GM18870 (cell line): ENCODE results near the gene MAP3K5.
A peak's percentile ranks its signal among the peaks of the same experiment; 100 is the strongest.

Experiments used
- ATAC-seq: cut with Tn5 transposase; IDR thresholded peaks from one replicate; pipeline ENCODE4 v1.9.1; 2021; ENCODE audit warnings: moderate library complexity; ENCODE audit not compliant: unreplicated experiment

Gene MAP3K5

DNA sequence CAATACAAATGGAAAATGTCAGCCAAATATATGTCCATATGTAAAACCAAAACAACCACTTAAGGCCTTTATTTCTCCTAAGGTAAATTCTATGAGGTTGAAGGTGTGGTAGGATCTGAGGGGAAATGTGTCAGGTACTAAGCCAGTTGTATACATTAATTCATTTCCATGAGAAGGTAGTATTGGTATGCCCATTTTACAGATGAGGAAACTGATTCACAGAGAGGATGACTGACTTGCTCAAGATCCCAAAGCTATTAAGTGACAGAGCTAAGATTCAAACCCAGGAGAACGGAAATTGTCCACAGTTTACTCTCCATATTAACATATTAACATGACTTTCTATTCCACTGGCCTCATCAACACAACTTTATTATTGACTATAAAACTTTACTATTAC is 177.9 kb downstream of the MAP3K5 start:
- no peak for ATAC-seq

GRCh38 chr6:136613477-136613876 is 178.8 kb downstream of the MAP3K5 start:
- no peak for ATAC-seq

DNA sequence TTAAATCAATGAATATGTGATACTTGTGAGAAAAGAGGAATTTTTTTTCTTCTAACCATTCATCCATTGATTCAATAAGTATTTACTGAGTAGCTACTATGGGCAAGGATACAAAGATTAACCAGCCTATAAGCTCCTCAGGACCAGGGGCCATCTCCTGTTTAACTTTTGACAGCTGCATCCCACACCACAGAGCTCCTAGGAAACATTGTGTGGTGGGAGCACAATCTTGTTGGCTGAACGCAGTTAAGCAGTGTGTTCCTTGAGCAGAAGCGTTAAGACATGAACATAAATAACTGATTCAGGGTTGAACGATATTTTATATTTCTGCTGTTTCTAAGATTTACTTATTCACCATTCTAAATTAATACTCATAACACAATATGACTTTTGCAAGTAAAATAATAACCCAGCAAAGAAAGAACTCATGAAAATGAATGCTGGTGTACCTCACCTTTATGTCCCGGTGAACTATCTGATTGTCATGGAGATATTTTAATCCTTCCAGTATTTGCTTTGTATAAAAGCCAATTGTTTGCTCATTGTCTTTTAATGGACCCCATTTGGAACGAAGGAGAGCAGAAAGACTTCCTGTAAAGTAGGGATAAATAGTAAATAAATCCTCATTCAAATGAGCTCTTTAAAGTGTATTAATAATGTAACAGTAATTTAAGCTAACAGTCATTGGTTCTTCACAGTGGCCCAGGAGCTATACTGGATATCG is 179.4 kb downstream of the MAP3K5 start:
- ATAC-seq = no peak

DNA sequence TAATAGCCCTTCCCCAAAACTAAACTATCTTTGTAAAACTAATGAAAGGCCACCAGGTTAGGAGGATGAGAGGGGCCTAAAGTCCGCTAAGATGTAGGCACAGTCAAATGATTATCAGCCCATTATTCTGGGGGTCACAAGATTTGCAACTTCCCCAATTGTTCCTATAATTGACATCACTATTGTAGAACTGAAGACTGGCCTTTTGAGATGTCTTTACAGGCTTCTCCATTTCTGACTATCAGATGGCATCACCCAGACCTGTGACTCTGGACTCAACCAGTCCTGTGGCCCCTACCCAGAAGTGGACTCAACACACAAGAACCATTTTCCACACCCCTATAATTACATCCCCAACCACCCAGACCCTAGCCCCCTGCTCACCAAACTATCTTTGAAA is 180.5 kb downstream of the MAP3K5 start:
- ATAC-seq = no peak

DNA sequence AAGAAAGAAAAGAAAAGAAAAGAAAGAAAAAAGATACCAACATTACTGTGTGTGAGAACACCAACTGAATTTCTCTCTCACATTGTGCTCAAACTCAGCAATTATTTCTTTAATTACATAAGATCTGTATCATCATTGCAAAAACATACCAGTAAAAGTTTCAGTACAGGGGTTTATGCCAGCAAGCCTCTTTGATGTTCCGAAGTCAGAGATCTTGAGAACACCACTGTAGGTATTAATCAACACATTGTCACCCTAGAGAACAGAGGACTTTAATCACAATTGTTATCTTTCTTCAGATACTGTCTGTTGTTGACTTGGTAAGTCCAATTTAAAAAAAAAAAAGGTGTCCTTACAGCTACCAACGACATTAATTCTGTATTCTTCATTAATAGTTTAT is 181.1 kb downstream of the MAP3K5 start:
- no peak for ATAC-seq

- no peak for ATAC-seq
Observed at GRCh38 chr6:136609873-136610706, 182.2 kb downstream of the MAP3K5 start.

DNA sequence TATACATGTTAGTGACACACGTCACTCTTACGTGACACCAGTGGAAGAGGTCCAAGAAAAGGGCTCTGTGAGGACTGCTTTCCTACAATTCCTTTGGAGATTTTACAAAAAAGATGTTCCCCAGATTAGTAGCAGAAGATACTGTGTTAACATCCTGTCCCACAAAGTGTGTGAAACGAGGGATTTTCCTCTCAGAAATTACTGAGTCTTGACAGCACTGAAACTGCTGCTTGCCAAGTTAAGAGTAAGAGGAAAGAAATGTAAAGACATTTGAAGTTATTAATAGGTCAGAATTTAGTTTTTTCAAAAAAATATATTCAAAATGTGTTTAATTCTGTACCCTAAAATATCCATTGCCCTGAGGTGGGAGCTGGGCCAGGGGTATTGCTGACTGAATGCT is 183.3 kb downstream of the MAP3K5 start:
- no peak for ATAC-seq

DNA sequence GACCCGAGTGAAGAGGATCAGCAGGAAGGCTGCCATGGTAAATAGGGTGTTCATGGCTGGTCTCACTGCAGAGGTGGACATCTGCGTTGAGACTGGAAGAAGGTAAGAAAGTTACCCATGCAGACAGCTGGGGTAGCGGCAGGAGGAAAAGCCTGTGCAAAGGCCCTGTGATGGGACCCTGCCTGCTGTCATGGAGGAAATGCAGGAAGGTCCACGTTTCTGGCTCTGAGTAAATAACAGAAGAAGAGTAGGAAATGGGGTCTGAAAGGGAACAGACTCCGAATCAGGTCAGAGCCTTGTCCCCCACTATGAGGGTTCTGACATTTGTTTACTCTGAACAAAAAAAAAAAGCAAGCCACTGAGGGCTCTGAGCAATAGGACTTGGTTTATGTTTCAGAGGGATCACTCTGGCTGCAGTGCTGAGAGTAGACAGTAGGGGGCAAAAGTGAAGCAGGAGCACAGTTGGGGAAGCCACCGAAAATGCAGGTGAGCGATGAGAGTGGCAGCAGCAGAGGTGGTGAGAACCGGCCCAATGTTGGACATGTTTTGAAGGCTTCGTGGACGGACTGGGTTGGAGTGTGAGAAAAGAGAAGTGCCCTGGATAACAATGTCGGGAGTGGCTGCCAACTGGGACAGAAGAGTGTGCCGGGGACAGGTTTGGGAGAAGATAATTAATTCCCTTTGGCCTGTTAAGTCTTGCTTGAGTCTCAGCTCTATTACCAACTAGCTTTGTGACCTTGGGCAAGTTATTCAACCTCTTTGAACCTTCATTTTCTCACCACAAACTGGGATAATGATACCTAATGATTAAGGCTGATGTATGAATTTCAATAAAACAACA is 184.1 kb downstream of the MAP3K5 start:
- peak; percentile 83 for ATAC-seq

DNA sequence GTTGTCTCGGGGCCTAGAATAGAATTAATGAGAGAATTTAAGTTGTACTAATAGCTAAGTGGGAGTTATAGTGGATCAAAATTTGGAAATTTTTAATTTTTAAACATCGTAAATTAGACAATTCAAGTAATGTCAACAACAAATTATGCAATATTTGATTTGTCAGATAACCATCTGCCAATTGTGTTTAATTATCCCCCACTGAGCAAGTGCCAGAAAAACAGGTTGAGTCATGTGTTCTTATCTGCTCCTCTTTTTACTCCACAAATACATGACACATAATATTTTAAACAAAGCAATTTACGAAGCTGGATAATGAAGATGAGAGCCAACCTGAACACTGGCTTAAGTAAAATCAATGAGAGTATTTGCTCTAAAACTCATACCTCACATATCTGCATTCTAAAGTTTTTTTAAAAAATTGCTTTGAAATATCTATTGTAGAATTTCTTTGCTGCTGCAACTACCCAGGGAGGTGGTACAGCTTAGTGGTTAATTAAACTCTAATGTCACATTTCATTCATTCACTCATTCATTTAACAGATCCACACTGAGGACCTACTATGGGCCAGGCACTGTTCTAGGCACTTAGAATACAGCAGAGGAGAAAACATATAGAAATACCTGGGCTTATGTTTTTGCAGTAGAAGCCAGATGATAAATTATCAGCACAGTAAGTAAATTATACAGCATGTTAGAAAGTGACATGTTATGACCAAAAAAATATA is 184.9 kb downstream of the MAP3K5 start:
- no peak for ATAC-seq

DNA sequence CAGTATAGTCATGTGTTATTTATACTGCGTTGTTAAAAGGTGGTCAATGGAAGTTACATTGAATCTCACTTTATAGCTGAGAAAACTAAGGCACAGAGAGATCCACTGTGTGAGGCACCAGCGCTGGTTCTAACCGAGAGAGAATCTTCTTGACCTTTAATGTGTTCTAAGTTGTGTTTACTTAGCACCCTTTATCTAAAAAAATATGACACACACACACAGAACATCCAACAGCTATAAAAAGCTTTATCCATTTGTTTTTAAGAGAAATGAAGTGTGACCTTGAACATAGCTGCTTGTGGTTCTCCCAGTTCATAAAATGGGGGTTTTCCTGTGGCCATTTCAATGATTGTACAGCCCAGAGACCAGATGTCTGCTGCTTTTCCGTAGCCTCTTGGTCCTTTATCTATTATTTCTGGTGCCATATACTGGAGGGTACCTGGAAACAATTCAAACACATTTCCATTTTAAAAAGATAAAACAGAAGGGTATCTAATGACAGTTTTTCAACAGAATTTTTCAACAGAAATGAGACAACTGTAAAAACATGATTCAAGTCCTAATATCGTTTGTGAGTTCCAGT is 187.3 kb downstream of the MAP3K5 start:
- no peak for ATAC-seq

- no peak for ATAC-seq
Observed at GRCh38 chr6:136604328-136604825, 187.9 kb downstream of the MAP3K5 start.

- ATAC-seq = no peak
Observed at GRCh38 chr6:136600818-136601217, 191.5 kb downstream of the MAP3K5 start.

GRCh38 chr6:136599329-136600011 is 192.8 kb downstream of the MAP3K5 start:
- ATAC-seq = no peak

DNA sequence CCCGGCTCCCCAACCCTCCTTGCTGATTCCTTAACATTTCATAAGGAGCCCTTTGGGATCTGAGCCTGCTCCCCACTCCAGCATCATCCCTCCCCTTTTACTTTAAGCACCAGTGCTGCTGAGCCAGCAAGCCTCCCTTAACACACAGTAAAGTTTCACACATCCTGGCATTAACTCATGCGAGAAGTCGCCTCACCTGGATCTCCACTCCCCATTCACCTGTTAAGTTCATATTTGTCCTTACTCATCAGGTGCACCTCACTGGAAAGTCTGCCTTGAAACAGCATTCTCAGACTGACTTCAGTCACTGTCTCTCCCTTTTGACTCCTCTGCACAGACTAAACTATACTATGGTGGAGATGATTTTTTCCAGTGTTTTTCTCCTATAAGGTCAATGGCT is 194.2 kb downstream of the MAP3K5 start:
- no peak for ATAC-seq

DNA sequence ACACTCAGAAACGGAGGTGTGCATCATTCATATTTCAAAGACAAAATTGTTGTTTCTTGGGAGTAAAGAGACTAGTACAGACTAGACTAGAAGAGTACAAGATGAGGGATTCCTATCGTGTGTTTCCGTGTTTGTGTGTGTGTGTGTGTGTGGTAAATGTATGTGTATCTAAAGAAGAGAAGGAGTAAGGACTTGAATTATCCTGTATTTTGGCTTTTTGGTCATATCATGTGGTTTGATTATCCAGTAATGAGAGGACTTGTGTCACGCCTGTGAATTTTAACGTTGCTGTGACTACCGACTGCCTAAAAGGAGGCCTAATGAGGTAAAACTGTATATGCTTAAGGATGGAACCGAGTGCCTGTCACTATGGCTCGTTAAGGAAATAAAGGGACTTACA is 197.6 kb downstream of the MAP3K5 start:
- no peak for ATAC-seq

- peak; percentile 98 for ATAC-seq
Observed at GRCh38 chr6:136593748-136594490, 198.4 kb downstream of the MAP3K5 start.

GRCh38 chr6:136592930-136593673 is 199.2 kb downstream of the MAP3K5 start:
- ATAC-seq = no peak

- ATAC-seq = no peak
Observed at GRCh38 chr6:136591617-136592016, 200.7 kb downstream of the MAP3K5 start.
